ENCODE results near the gene NAIF1.

The NAIF1 gene

DNA sequence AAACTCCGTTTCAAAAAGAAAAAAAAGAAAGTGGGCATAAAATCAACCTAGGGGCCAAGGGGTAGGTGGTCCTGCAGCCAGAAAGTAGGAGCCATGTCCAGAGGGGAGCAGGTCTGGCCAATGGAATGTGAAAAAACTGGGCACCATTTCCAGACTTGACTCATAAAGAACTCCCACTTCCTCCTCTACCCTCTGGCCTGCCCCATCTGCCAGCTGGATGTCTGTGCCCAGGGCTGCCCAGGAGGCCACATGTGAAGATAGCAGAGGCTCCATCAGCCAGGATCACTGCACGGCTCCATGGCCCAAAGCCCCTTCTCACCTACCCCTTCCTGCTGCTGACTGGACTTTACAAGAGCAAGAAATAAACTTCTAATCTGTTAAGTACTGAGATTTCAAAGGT lies 44.2 kb downstream of the NAIF1 start:
- Mint-ChIP-seq H3K27me3 (no peaks in the 10 kb centered on the region), H3K4me1 (ENCODE audit: low read depth) (peaks cover 72% of the 10 kb centered on the region), H3K9me3 (no peaks in the 10 kb centered on the region), H3K4me3 (no peak overlapping the region), H3K27ac (peak overlapping the region; percentile 52), H3K36me3 (ENCODE audit: low read depth) (no peaks in the 10 kb centered on the region)
- DNase-seq, result no peak

DNA sequence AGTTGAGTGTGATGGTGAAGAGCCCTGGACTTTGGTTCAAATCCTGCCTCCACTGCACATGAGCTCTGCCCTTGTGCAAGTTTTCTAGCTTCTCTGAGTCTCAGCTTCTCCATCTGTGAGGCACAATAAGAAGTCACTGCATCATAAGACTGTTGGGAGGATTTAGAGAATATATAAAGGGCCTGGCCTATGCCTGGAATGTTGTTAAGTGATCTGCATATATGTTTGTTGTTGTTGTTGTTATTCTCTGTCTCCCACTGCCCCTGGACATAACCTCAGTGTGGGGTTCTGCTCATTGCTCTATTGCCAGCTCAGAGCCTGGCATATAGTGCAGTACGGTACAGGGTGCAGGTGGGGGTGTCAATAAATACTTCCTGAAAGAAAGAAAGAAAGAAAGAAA lies 46.0 kb downstream of the NAIF1 start:
- Mint-ChIP-seq H3K4me1 (ENCODE audit: low read depth) (peaks cover 55% of the 10 kb centered on the region), H3K4me3 (no peak overlapping the region), H3K27me3 (no peaks in the 10 kb centered on the region), H3K36me3 (ENCODE audit: low read depth) (no peaks in the 10 kb centered on the region), H3K9me3 (no peaks in the 10 kb centered on the region), H3K27ac (peak overlapping the region; percentile 26)
- DNase-seq, result no peak

DNA sequence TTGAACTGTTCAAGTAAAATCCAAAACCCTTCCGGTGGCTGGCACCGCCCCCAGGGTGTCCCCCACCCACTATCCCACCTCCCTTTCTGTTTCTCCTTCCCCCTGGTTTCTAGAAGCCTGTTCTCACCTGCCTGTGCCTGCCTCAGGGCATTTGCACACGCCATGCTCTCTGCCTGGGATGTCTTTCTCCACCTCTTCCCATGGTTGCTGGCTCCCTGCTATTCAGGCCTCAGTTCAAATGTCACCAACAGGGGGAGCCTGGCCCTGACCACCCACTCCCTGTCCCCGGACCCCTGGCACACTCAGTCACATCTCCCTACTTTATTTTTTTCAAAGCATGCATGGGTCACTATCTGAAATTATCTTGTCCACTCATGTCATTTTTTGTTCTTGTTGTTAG lies 46.4 kb downstream of the NAIF1 start:
- H3K9me3 Mint-ChIP-seq, result no peaks in the 10 kb centered on the region
- H3K4me3 Mint-ChIP-seq, result no peak overlapping the region
- peaks cover 51% of the 10 kb centered on the region for H3K4me1 Mint-ChIP-seq (ENCODE audit: low read depth)
- no peaks in the 10 kb centered on the region for H3K27me3 Mint-ChIP-seq
- no peak overlapping the region for H3K27ac Mint-ChIP-seq
- DNase-seq, result no peak
- H3K36me3 Mint-ChIP-seq (ENCODE audit: low read depth), result no peaks in the 10 kb centered on the region

DNA sequence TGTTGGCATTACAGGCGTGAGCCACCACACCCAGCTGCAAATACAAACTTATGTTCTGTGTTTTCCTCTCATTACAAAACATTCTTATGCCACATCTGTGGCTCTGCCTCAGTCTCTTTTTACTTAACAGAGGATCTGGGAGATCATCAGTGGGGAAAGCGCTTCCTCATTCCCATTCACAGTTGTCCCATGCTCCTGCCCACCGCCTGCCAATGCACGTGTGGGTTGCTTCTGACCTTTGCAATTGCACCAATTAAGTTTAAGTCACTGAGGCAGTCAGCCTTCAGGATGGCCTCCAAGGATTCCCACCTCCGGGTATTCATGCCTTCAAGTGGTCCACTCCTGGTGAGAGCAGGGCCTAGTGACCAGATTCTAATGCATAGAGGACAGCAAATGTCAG lies 51.4 kb downstream of the NAIF1 start:
- Mint-ChIP-seq H3K9me3 (no peaks in the 10 kb centered on the region), H3K4me1 (ENCODE audit: low read depth) (peaks cover 9% of the 10 kb centered on the region), H3K27ac (no peak overlapping the region), H3K27me3 (no peaks in the 10 kb centered on the region), H3K36me3 (ENCODE audit: low read depth) (no peaks in the 10 kb centered on the region), H3K4me3 (no peak overlapping the region)
- DNase-seq, result no peak

All from activated T-cell treated with anti-CD3 and anti-CD28 coated beads, Interleukin-2, amount 50 U/mL, for 24 hours (primary cell).